ENCODE data around the gene IRGQ. TPM values are rescaled to one million over a fixed set of nuclear protein-coding genes. Genes with fewer than 3 reads are reported as not detected.
"Not testable (repeated sequence)": the region's sequence is repeated elsewhere in the genome, so short reads cannot be mapped to it uniquely, and the experiment has no call there.

The IRGQ gene
- 13.3 and 16.9 TPM in 2 replicates for total RNA-seq (2014; rRNA removed; shearing (Covaris generic); ENCODE audit: low replicate concordance)

- no peaks in the 10 kb centered on the region for H3K27me3 ChIP-seq
- no peaks in the 10 kb centered on the region for H3K9me3 ChIP-seq
- peak within 1 kb of the TSS; percentile 66 for H3K4me3 ChIP-seq
- peak; percentile 98 for DNase-seq
- H3K36me3 ChIP-seq, result peaks cover 52% of the 10 kb centered on the region
Observed at GRCh38 chr19:43595999-43596841, at the start of gene IRGQ, which contains the start of gene ZNF576. IRGQ (minus strand) TSS chr19:43596134; CDS start chr19:43595338, 796 bp downstream. ZNF576 (plus strand) TSS chr19:43596595; CDS start chr19:43597109, 514 bp downstream.

- peaks cover 10% of the 10 kb centered on the region for H3K27me3 ChIP-seq
- no peaks in the 10 kb centered on the region for H3K9me3 ChIP-seq
- no peak overlapping the region for H3K4me3 ChIP-seq
- H3K36me3 ChIP-seq, result peaks cover 19% of the 10 kb centered on the region
- DNase-seq, result no peak
Observed at GRCh38 chr19:43644181-43644580, 48.2 kb upstream of the IRGQ start.

GRCh38 chr19:43643326-43643725, 47.4 kb upstream of the IRGQ start:
- DNase-seq, result peak; percentile 44

GRCh38 chr19:43642531-43642930, 46.6 kb upstream of the IRGQ start:
- no peaks in the 10 kb centered on the region for H3K9me3 ChIP-seq
- H3K27me3 ChIP-seq, result peaks cover 22% of the 10 kb centered on the region
- no peak overlapping the region for H3K4me3 ChIP-seq
- H3K36me3 ChIP-seq, result peaks cover 5% of the 10 kb centered on the region
- DNase-seq, result no peak

More at GRCh38 chr19:43643326-43643725, 47.4 kb upstream of the IRGQ start:
- no peak overlapping the region for H3K4me3 ChIP-seq
- H3K36me3 ChIP-seq, result peaks cover 10% of the 10 kb centered on the region
- peaks cover 18% of the 10 kb centered on the region for H3K27me3 ChIP-seq
- no peaks in the 10 kb centered on the region for H3K9me3 ChIP-seq

GRCh38 chr19:43641333-43641732, 45.4 kb upstream of the IRGQ start:
- H3K27me3 ChIP-seq, result peaks cover 22% of the 10 kb centered on the region
- H3K9me3 ChIP-seq, result no peaks in the 10 kb centered on the region
- H3K36me3 ChIP-seq, result no peaks in the 10 kb centered on the region
- DNase-seq, result no peak
- H3K4me3 ChIP-seq, result no peak overlapping the region

- no peak overlapping the region for H3K4me3 ChIP-seq
- H3K27me3 ChIP-seq, result peaks cover 22% of the 10 kb centered on the region
- H3K36me3 ChIP-seq, result no peaks in the 10 kb centered on the region
- no peaks in the 10 kb centered on the region for H3K9me3 ChIP-seq
- no peak for DNase-seq
Observed at GRCh38 chr19:43640424-43640757, 44.5 kb upstream of the IRGQ start.

- Histone ChIP-seq H3K9me3 (no peaks in the 10 kb centered on the region), H3K4me3 (peak within 1 kb of the TSS; percentile 33), H3K27me3 (peaks cover 26% of the 10 kb centered on the region), H3K36me3 (no peaks in the 10 kb centered on the region)
- DNase-seq, result no peak
Observed at GRCh38 chr19:43639519-43640423, 43.8 kb upstream of the IRGQ start, which contains the start of gene CADM4. CADM4 (minus strand) TSS chr19:43639850; CDS start chr19:43639790, 60 bp downstream.

- Histone ChIP-seq H3K36me3 (no peaks in the 10 kb centered on the region), H3K27me3 (peaks cover 30% of the 10 kb centered on the region), H3K4me3 (no peak overlapping the region), H3K9me3 (no peaks in the 10 kb centered on the region)
- no peak for DNase-seq
Observed at GRCh38 chr19:43638995-43639518, 43.1 kb upstream of the IRGQ start.

- H3K27me3 ChIP-seq, result peaks cover 30% of the 10 kb centered on the region
- H3K4me3 ChIP-seq, result no peak overlapping the region
- H3K9me3 ChIP-seq, result no peaks in the 10 kb centered on the region
- H3K36me3 ChIP-seq, result no peaks in the 10 kb centered on the region
- no peak for DNase-seq
Observed at GRCh38 chr19:43638214-43638994, 42.5 kb upstream of the IRGQ start.

- no peaks in the 10 kb centered on the region for H3K9me3 ChIP-seq
- no peak for DNase-seq
- H3K27me3 ChIP-seq, result peaks cover 37% of the 10 kb centered on the region
- no peak overlapping the region for H3K4me3 ChIP-seq
- H3K36me3 ChIP-seq, result no peaks in the 10 kb centered on the region
Observed at GRCh38 chr19:43636121-43636683, 40.3 kb upstream of the IRGQ start.

- not testable (repeated sequence) for H3K36me3 ChIP-seq, DNase-seq, H3K9me3 ChIP-seq, H3K4me3 ChIP-seq
- H3K27me3 ChIP-seq, result peaks cover 36% of the 10 kb centered on the region
Observed at GRCh38 chr19:43635561-43635940, 39.6 kb upstream of the IRGQ start.

GRCh38 chr19:43634872-43635560, 39.1 kb upstream of the IRGQ start:
- no peak for DNase-seq
- Histone ChIP-seq H3K9me3 (no peaks in the 10 kb centered on the region), H3K36me3 (no peaks in the 10 kb centered on the region), H3K4me3 (no peak overlapping the region), H3K27me3 (peaks cover 31% of the 10 kb centered on the region)

- Histone ChIP-seq H3K36me3 (no peaks in the 10 kb centered on the region), H3K9me3 (no peaks in the 10 kb centered on the region), H3K27me3 (peaks cover 29% of the 10 kb centered on the region), H3K4me3 (no peak overlapping the region)
- DNase-seq, result no peak
Observed at GRCh38 chr19:43634506-43634871, 38.6 kb upstream of the IRGQ start.

- no peak for DNase-seq
- Histone ChIP-seq H3K4me3 (no peak overlapping the region), H3K36me3 (no peaks in the 10 kb centered on the region), H3K9me3 (no peaks in the 10 kb centered on the region), H3K27me3 (peaks cover 26% of the 10 kb centered on the region)
Observed at GRCh38 chr19:43634068-43634467, 38.1 kb upstream of the IRGQ start.

- no peak for DNase-seq
- Histone ChIP-seq H3K27me3 (peaks cover 21% of the 10 kb centered on the region), H3K4me3 (no peak overlapping the region), H3K9me3 (no peaks in the 10 kb centered on the region), H3K36me3 (no peaks in the 10 kb centered on the region)
Observed at GRCh38 chr19:43633520-43633919, 37.6 kb upstream of the IRGQ start.
